Measurements from ENCODE around the gene ITCH.

GRCh38 chr20:34549929-34550305, 186.8 kb downstream of the ITCH start:
- no peak for TF ChIP-seq CTCF (IDR thresholded peaks at IDR 0.05; ENCODE audit: poor library complexity, severe bottlenecking)
- no peak for TF ChIP-seq RAD21 (conservative IDR thresholded peaks at IDR 0.05)

All from neural cell (in vitro differentiated cells).